Mesenchymal stem cell (in vitro differentiated cells and primary cell): Measurements from ENCODE around the gene CDY1B. TPM values are rescaled to one million over a fixed set of nuclear protein-coding genes. Genes with fewer than 3 reads are reported as not detected.
"Not testable (repeated sequence)": the region's sequence is repeated elsewhere in the genome, so short reads cannot be mapped to it uniquely, and the experiment has no call there.

Experiments
- DNase-seq: peaks from one replicate; pipeline ENCODE4 v3.0.0-alpha.2; 2013
- H2AFZ ChIP-seq: one replicate; pipeline ENCODE4 v1.6.1; 2013; ENCODE audit warnings: low read depth, mild to moderate bottlenecking, control low read depth, inconsistent platforms, low read length, moderate library complexity
- H2AK5ac ChIP-seq: 2 replicates; pipeline ENCODE4 v1.6.1; 2013; ENCODE audit warnings: low read length, moderate library complexity, mild to moderate bottlenecking, inconsistent platforms; ENCODE audit not compliant: severe bottlenecking
- H2BK120ac ChIP-seq: one replicate; pipeline ENCODE4 v1.6.1; 2013; ENCODE audit warnings: low read depth, mild to moderate bottlenecking, inconsistent platforms, low read length, moderate library complexity
- H2BK12ac ChIP-seq, 2 experiments: one replicate each; pipeline ENCODE4 v1.6.1; 2013; ENCODE audit warnings: inconsistent platforms in 2 of 2, low read length in 2 of 2, mild to moderate bottlenecking in 2 of 2, moderate library complexity in 2 of 2, control low read depth in 1 of 2
- H2BK15ac ChIP-seq: one replicate; pipeline ENCODE4 v1.6.1; 2013; ENCODE audit warnings: mild to moderate bottlenecking, low read depth, inconsistent platforms; ENCODE audit not compliant: poor library complexity, severe bottlenecking
- H2BK5ac ChIP-seq: 2 replicates; pipeline ENCODE4 v1.6.1; 2013; ENCODE audit warnings: low read depth, mild to moderate bottlenecking, low read length, control low read depth, inconsistent platforms; ENCODE audit not compliant: poor library complexity, severe bottlenecking
- H3K14ac ChIP-seq, 2 experiments: one replicate each; pipeline ENCODE4 v1.6.1; 2013; ENCODE audit warnings: inconsistent platforms in 2 of 2, low read length in 2 of 2, control low read depth in 1 of 2, mild to moderate bottlenecking in 1 of 2, moderate library complexity in 1 of 2
- H3K18ac ChIP-seq, 2 experiments: one replicate each; pipeline ENCODE4 v1.6.1; 2013; ENCODE audit warnings: inconsistent platforms in 2 of 2, low read length in 2 of 2, control low read depth in 1 of 2, low read depth in 1 of 2, mild to moderate bottlenecking in 1 of 2
- H3K23ac ChIP-seq, 2 experiments: one replicate each; pipeline ENCODE4 v1.6.1; 2013; ENCODE audit warnings: inconsistent platforms in 2 of 2, low read length in 2 of 2, mild to moderate bottlenecking in 2 of 2, moderate library complexity in 2 of 2, control low read depth in 1 of 2
- H3K27ac ChIP-seq: 2 replicates; pipeline ENCODE4 v1.5.1; 2013; ENCODE audit warnings: mild to moderate bottlenecking, moderate library complexity, low read length, control low read depth, inconsistent platforms; ENCODE audit not compliant: poor library complexity, severe bottlenecking
- H3K27me3 ChIP-seq, 2 experiments: 2 replicates each; pipeline versions ENCODE4 v1.6.1 to v1.7.0; 2013; ENCODE audit warnings: low read length in 2 of 2, mild to moderate bottlenecking in 2 of 2, moderate library complexity in 2 of 2, control low read depth in 1 of 2, inconsistent platforms in 1 of 2; ENCODE audit not compliant: control insufficient read depth in 1 of 2, insufficient read depth in 1 of 2
- H3K36me3 ChIP-seq, 2 experiments: 2 replicates each; pipeline versions ENCODE4 v1.6.1 to v1.7.0; 2013; ENCODE audit warnings: low read length in 2 of 2, control low read depth in 1 of 2, inconsistent platforms in 1 of 2, low read depth in 1 of 2, mild to moderate bottlenecking in 1 of 2; ENCODE audit not compliant: insufficient read depth in 2 of 2, control insufficient read depth in 1 of 2
- H3K4ac ChIP-seq, 2 experiments: one replicate each; pipeline ENCODE4 v1.6.1; 2013; ENCODE audit warnings: inconsistent platforms in 2 of 2, low read length in 2 of 2, mild to moderate bottlenecking in 2 of 2, moderate library complexity in 2 of 2, control low read depth in 1 of 2, low read depth in 1 of 2
- H3K4me1 ChIP-seq: 2 replicates; pipeline ENCODE4 v1.6.1; 2013; ENCODE audit warnings: low read depth, low read length, control low read depth; ENCODE audit not compliant: control insufficient read depth, insufficient read depth
- H3K4me2 ChIP-seq: 2 replicates; pipeline ENCODE4 v1.6.1; 2013; ENCODE audit warnings: low read length, mild to moderate bottlenecking, inconsistent platforms; ENCODE audit not compliant: poor library complexity, severe bottlenecking
- H3K4me3 ChIP-seq, 2 experiments: 2 replicates each; pipeline versions ENCODE4 v1.5.1 to v1.7.0; 2013; ENCODE audit warnings: low read length in 2 of 2, mild to moderate bottlenecking in 2 of 2, control low read depth in 1 of 2, low read depth in 1 of 2; ENCODE audit not compliant: insufficient read depth in 1 of 2
- H3K79me1 ChIP-seq: replicated peaks from 2 replicates; pipeline ENCODE4 v1.6.1; 2013; ENCODE audit warnings: mild to moderate bottlenecking, control low read depth, low read length, inconsistent platforms; ENCODE audit not compliant: poor library complexity, severe bottlenecking
- H3K9ac ChIP-seq: 2 replicates; pipeline ENCODE4 v1.7.0; 2013; ENCODE audit warnings: mild to moderate bottlenecking, low read length, moderate library complexity
- H3K9me3 ChIP-seq: 2 replicates; pipeline ENCODE4 v1.7.0; 2013; ENCODE audit warnings: mild to moderate bottlenecking, low read length; ENCODE audit not compliant: control insufficient read depth
- H4K8ac ChIP-seq: one replicate; pipeline ENCODE4 v1.6.1; 2013; ENCODE audit warnings: inconsistent platforms, mild to moderate bottlenecking, low read length, moderate library complexity
- H4K91ac ChIP-seq: one replicate; pipeline ENCODE4 v1.6.1; 2013; ENCODE audit warnings: mild to moderate bottlenecking, low read length, inconsistent platforms
- WGBS: methylation state at CpG from one replicate; pipeline ENCODE4 v1.1.7; 2013; ENCODE audit warnings: mixed read lengths; 5-methylcytosine and 5-hydroxymethylcytosine counted together
- polyA plus RNA-seq, 2 experiments: library from polyadenylated mRNA; stranded (reverse); fragments of 200-250 nt; gene quantifications; one replicate each; pipeline ENCODE4 v1.2.3, GENCODE V29; 2013

CDY1B gene, protein sequence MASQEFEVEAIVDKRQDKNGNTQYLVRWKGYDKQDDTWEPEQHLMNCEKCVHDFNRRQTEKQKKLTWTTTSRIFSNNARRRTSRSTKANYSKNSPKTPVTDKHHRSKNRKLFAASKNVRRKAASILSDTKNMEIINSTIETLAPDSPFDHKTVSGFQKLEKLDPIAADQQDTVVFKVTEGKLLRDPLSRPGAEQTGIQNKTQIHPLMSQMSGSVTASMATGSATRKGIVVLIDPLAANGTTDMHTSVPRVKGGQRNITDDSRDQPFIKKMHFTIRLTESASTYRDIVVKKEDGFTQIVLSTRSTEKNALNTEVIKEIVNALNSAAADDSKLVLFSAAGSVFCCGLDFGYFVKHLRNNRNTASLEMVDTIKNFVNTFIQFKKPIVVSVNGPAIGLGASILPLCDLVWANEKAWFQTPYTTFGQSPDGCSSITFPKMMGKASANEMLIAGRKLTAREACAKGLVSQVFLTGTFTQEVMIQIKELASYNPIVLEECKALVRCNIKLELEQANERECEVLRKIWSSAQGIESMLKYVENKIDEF
- polyA plus RNA-seq (2013, experiment 1 of 2) = not detected
- polyA plus RNA-seq (2013, experiment 2 of 2) = not detected

DNA sequence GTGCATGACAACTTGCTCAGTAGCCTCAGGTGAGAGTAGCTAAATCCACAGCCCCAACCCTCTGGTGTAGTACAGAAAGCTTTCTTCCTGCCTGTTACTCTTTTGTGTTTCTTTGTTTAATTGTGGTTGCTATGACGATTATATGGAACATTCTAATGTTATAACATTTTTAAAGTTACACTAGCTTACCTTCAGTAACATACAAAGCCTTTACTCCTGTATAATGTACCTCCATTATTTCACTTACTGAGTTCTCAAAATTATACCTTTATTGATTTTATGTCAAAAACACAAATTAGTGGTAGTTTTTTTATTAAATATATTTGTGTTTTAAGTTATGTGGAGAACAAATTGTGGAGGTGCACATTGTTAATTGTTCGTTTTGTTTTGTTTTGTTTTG lies at the start of gene CDY1B:
Gene CDY1B, minus strand, starts transcription at position 101 of the 400 bp plus-strand sequence. CDS start 331 bp downstream, outside the sequence.
- not testable (repeated sequence) for H3K4me3 ChIP-seq, H3K79me1 ChIP-seq, H2AFZ ChIP-seq, H4K8ac ChIP-seq, H3K4me2 ChIP-seq, H3K9ac ChIP-seq, H2BK5ac ChIP-seq, DNase-seq, H3K23ac ChIP-seq, H2BK120ac ChIP-seq, H3K27ac ChIP-seq, H2BK12ac ChIP-seq, H3K4ac ChIP-seq, H2AK5ac ChIP-seq, H3K27me3 ChIP-seq, H3K18ac ChIP-seq, H2BK15ac ChIP-seq, H4K91ac ChIP-seq, H3K14ac ChIP-seq, H3K4me1 ChIP-seq, H3K36me3 ChIP-seq, H3K9me3 ChIP-seq
- no CpG with 5 or more reads among the region's 2 CpGs for WGBS

DNA sequence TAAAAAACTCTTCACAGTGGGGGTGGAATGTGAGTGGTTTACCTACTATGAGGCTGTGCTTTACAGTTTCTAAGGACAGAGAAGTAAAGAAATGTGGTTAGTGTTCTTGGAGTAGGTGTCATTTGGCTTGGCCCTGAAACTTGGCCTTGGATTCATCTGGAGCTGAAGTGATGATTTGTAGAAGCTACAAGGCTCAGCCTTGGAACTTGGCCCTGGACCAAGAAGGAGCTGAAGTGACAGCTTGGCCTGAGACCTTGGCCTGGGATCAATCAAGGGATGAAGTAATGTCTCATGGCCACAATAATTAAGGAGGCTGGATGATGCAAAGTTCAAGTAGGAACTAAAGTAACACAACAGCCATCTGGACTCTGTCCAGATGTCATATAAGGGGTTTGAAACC lies 1.7 kb upstream of the CDY1B start:
- not testable (repeated sequence) for H2AK5ac ChIP-seq, H3K36me3 ChIP-seq, H3K4me1 ChIP-seq, H4K8ac ChIP-seq, DNase-seq, H3K23ac ChIP-seq, H3K4ac ChIP-seq, H4K91ac ChIP-seq, H3K14ac ChIP-seq, H2BK120ac ChIP-seq, H3K18ac ChIP-seq, H3K4me2 ChIP-seq, H2BK12ac ChIP-seq, H3K4me3 ChIP-seq, H3K9ac ChIP-seq, H3K27ac ChIP-seq, H3K9me3 ChIP-seq, H3K27me3 ChIP-seq, H3K79me1 ChIP-seq, H2AFZ ChIP-seq, H2BK15ac ChIP-seq, H2BK5ac ChIP-seq

DNA sequence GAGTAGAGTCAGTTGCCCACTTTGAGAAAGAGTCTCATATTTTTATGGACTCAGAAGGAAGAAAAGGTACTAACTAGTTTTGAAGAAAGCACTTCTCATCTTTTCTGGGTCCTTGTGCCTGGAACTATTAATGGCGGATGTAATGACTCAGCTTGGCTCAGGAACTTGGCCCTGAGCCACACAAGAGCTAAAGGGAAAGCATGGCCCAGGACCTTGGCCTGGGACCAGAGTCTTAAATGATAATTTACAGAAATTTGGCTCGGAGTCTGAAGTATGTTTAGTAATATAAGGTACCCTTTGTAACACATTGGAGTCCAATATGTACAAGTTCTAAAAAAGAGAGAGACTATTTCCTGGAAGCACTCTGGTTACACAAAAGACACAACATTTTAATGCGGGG lies 4.6 kb downstream of the CDY1B start:
- H3K4me2 ChIP-seq = not testable (repeated sequence)
- no CpG with 5 or more reads among the region's 3 CpGs for WGBS

DNA sequence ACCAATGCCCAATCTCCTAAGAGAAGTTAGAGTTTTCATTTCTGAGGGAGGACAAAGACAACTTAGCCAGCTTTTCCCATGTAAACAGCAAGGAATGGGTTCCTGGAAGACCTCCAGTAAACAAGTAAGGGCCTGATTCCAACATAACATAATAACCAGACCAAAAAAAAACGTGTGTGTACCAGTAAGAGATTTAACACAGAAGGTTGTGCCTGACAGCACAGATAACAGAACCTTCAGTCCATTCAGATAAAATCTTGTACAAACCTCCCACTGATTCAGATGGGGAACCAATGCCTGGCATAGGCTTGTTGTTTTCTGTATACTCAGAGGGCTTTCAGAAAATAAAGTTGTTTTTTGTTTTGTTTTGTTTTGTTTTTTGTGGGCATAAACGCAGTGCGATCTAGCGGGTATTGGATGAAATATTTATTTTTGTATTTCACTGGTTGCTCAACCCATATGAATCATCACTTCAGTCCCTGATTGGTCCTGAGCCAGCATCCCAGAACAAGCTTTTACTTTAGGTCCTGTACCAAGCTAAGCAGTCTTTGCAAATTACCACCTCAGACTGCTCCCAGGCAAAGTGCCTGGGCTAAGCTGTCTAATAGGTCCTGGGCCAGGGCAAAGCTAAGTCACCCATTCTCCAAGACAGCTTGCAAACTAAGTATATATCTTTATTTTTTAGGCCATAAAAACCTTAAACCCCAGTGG lies 8.7 kb downstream of the CDY1B start:
- not testable (repeated sequence) for H2BK12ac ChIP-seq, H3K23ac ChIP-seq, H3K36me3 ChIP-seq, H3K14ac ChIP-seq, H2BK120ac ChIP-seq, H3K79me1 ChIP-seq, H2AK5ac ChIP-seq, H3K4me2 ChIP-seq, DNase-seq, H3K9ac ChIP-seq, H3K18ac ChIP-seq, H3K27ac ChIP-seq, H2BK15ac ChIP-seq, H3K9me3 ChIP-seq, H3K4me3 ChIP-seq, H4K91ac ChIP-seq, H3K27me3 ChIP-seq, H4K8ac ChIP-seq, H2BK5ac ChIP-seq, H3K4me1 ChIP-seq, H3K4ac ChIP-seq, H2AFZ ChIP-seq
- no CpG with 5 or more reads among the region's 4 CpGs for WGBS

More for the DNA sequence above, 4.6 kb downstream of the CDY1B start:
- not testable (repeated sequence) for H2BK15ac ChIP-seq, H3K4ac ChIP-seq, H3K36me3 ChIP-seq, H3K4me1 ChIP-seq, H2BK120ac ChIP-seq, H4K91ac ChIP-seq, H3K79me1 ChIP-seq, H3K9ac ChIP-seq, DNase-seq, H2AFZ ChIP-seq, H3K18ac ChIP-seq, H2BK5ac ChIP-seq, H3K14ac ChIP-seq, H3K9me3 ChIP-seq, H3K4me3 ChIP-seq, H3K27ac ChIP-seq, H3K27me3 ChIP-seq, H2AK5ac ChIP-seq, H3K23ac ChIP-seq, H2BK12ac ChIP-seq, H4K8ac ChIP-seq
